Activated T-helper 1 cell treated with Interleukin-2 at 50 U/mL for 16 hours (primary cell): Measurements from ENCODE around the gene EGFLAM.
A peak's percentile ranks its signal among the peaks of the same experiment; 100 is the strongest.
"Not testable (repeated sequence)": the region's sequence is repeated elsewhere in the genome, so short reads cannot be mapped to it uniquely, and the experiment has no call there.

ENCODE experiments used
- DNase-seq: peaks from one replicate; pipeline ENCODE4 v3.0.0-alpha.2; 2020; ENCODE audit warnings: low read depth

The EGFLAM gene

DNA sequence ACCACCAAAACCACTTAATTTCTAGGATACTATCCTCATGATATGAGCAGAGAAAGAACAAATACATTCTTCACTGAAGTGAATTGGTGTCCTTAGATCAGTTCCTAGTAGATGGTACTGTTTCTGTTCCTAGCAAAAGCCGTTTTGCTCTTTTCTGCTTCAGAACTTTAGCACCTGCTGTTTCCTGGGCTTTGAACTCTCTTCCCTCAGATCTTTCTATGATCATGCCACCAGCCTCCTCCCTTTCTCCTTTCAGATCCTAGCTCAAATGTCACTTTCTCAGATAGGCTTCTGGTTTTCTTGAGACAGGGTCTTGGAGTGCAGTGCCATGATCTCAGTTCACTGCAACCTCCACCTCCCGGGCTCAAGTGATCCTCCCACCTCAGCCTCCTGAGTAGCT is 118.0 kb downstream of the EGFLAM start:
- no peak for DNase-seq

DNA sequence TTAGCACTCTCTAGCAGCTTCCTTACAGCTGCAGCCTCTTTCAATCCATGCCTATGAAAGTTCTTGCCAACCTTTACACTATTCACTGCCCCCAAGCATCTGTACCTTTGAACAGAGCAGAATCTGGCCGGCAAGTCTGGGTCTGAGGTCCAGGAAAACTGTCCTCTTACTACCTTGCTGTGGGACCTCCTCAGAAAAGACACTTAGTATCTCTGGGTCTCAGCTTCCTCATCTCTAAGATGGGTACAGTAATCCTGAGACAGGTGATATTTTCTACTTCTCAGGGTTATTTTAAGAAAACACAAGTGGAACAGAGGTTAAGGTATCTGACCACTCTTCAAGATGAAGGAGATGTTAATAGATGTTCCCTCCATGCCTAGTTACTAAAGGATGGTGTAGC is 120.2 kb downstream of the EGFLAM start:
- no peak for DNase-seq

DNA sequence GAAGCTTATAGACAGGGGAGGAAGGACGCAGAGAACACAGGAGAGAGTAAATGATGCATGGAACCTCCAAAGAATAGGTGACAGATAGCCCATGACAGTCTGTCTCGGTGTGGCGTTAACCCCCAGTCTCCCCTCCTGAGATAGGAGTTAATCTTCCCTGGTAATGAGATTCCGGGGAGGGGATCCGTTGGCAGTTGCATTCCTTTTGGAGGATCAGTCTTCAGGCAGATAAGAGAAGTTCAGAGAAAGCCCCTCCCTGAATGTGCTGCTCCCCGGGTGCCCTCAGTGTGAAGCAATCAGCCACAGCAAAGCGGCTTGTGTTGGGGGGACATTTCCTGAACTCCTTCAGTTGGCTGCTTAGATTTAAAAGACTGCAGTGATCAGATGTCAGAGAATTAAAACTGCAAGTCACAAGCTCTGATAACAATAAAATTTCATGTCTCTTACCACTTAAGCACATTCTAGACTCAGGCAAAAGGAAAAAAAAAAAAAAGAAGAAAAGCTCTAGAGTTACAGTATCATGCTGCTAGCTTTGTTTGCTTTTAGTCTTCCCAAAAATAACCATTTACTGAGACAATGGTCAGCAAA is 121.1 kb downstream of the EGFLAM start:
- no peak for DNase-seq

DNA sequence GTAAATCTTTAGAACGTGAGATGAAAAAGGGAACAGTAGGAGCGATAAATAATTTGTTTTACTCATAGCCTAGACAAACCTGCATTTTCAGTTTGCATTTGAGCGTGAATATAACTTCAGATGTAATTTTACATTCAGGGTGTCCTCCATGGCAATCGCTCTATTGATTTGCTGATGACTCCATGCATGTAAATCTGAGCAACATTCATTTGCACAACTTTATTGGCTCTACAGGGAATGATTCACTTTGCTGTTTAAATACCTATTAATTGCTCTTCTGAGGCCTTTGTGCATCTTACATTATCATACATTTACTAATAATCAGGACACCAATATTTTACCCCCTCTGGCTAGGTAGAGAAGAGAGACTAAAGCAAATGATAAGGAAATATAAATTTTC is 122.2 kb downstream of the EGFLAM start:
- DNase-seq, result no peak

DNA sequence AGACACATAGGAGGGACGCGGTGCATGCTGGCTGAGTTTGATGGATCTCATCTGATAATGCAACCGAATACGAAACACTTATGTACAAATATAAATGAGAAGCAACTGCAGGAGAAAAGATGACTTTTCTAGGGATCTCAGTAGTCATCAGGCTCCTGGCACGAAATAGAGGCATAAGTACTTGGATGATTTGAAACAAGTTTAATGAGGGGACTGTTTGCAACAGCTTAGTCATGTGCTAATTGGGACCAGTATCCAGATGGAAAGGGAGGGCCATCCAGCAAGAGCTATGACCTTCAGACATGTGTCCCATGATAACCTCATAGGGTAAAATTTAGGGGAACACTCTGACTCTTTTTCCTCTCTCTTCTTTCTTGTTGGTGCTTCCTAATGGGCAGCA is 123.0 kb downstream of the EGFLAM start:
- no peak for DNase-seq

DNA sequence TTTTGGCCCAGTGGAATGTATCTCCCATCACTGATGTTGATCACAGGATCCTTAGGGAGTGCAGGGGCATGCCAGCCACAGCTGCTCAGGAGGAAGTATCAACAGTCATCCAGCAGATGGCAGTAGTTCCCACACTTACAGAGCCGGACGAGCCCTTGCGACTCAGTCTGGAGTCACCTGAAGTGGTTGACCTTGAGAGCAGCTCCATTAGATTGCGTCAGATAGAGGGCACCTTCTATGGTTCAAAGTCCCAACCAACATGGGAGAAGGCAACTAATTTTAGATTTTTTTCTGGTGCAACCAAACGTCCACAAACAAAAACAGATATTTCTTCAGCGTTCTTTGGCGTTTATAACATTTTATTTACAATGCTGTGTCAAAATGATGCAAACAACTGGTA is 124.5 kb downstream of the EGFLAM start:
- DNase-seq, result peak; percentile 5

DNA sequence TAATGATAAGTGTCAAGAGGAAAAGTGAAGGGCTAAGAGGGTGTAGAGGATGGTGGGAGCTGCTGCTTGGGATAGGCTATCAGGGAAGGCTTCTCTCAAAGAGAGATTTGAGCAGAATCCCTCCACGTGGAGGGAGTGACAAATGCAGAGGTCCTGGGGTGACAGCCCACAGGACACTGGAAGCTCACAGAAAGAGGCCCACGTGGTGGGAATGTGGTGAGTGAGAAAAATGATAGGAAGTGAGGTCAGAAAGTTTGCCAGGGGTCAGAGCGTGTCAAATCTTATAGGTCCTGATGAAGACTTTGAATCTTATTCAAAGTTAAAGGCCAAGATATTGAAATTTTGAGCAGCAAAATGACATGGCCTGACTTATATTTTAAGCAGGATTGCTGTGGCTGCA is 125.3 kb downstream of the EGFLAM start:
- no peak for DNase-seq

DNA sequence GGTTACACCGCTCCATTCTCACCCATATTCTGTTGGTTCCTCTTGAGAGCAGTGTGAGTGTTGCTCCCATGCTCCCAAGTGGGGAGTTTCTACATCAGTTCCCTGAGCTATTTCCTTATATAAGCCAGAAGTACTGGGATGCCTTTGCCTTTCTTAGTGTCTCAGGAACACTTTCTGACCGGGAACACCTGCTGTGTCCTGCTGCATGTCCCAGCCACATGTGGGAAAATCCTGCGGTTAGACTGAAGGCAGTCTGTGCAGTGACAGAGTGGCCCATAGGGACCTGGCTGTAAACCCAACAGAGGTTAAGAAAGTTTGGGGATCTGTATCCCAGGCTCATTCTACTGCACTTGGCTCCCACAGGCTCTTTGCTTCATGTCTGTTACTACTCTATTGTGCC is 126.0 kb downstream of the EGFLAM start:
- no peak for DNase-seq

DNA sequence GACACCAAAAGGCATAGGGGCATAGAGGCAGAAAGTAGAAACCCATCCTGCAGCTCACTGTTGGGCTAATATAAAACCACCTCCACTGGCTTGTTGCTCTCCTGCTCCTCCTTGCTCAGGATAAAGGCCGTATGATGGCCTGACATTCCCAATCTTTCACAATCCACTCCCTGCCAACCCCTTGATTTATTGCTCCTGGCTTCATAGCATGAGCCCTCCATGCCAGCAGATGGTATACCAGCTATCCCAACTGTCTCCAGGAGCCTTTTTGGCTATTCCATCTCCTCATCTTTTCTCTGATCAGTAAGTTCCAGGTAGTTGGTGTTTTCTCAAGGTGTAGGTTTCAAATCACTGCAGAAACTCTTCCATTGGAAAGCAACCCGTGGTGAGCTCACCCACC is 128.8 kb downstream of the EGFLAM start:
- no peak for DNase-seq

DNA sequence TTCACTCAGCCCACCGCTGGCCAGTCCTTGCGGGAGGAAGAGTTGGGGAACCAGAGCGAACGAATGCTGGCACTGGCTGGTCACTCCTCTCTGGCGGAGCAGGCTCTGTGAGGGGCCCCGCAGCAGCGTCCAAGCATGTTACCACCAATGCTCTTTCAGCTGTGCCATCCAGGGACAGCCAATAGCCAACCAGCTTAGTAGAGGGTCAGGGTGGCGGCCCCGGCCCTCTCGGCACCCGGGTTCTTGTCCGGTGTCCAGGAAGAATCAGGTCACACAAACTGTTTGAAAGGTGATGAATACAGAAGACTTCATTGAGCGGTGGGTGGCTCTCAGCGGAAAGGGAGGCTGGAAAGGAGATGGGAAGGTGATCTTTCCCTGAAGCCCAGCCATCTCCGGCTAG is 135.3 kb downstream of the EGFLAM start:
- no peak for DNase-seq

DNA sequence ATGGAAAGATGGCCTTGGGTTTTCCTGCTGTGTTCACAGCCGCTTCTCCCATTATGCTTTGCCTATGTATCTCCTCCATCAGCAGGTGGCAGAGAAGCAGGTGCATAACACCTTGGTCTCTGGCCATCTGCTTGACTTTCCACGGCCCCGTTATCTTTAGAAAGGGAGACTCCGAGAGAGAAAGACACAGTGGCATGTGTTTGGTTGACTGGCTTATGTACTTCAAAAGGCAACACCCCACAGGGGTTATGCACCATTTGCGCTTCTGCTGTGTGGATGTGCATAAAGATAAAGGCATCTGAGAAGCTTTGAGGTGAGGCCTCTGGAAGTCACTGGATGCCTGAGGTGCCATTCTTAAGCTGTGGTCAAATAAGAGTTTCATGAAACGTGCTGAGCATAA is 138.4 kb downstream of the EGFLAM start:
- no peak for DNase-seq

DNA sequence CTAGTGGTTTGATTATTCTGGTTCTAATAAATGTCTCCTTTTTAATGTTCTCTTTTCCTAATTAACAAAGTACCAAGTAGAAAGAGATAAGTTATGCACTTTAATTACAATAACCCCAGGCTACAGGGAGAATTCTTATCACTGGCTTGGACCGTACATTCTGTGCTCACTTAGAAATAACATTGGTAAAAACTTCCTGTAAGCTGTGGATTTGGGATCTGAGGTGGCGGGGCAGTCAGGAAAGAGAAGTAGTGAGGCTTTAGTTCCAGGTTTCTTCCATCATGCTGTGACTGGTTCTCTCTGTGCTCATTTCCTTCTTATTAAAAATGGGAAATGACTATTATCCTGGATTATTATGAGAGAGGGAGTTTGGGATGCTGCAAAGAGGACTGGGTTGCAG is 142.0 kb downstream of the EGFLAM start:
- DNase-seq, result no peak

DNA sequence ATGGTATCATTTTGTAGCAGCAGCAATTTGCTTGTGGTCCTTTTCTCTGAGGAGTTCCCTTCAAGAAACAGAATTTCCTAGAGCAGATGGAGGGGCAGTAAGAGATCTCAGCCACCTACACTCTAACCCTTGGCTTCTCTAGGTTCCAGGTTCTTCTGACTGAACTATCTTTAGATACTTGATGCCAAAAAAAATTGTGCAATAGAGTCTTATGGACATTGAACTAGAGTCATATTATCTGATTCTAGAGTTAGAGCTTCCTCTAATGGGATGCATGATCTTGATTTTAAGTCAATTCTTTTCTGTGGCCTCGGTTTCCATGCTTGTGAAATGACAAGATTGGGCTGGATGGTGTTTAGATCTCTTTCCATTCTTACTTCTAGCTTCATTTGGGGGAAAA is 142.8 kb downstream of the EGFLAM start:
- no peak for DNase-seq

DNA sequence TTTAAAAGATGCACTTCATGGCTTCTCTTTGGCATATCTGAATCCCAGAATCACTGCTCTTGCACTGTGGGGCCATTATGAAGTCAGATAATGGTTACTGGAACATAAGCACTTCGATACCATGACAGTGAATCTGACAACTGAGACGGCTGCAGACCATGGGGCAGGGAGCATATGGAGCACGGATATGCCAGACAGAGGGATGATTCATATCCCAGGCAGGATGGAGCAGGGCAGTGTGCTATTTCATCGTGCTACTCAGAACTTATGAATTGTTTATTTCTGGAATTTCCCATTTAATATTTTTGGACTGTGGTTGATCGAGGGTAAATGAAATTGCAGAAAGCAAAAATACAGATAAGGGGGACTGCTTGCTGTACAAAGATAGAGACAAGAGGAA is 145.0 kb downstream of the EGFLAM start:
- no peak for DNase-seq

DNA sequence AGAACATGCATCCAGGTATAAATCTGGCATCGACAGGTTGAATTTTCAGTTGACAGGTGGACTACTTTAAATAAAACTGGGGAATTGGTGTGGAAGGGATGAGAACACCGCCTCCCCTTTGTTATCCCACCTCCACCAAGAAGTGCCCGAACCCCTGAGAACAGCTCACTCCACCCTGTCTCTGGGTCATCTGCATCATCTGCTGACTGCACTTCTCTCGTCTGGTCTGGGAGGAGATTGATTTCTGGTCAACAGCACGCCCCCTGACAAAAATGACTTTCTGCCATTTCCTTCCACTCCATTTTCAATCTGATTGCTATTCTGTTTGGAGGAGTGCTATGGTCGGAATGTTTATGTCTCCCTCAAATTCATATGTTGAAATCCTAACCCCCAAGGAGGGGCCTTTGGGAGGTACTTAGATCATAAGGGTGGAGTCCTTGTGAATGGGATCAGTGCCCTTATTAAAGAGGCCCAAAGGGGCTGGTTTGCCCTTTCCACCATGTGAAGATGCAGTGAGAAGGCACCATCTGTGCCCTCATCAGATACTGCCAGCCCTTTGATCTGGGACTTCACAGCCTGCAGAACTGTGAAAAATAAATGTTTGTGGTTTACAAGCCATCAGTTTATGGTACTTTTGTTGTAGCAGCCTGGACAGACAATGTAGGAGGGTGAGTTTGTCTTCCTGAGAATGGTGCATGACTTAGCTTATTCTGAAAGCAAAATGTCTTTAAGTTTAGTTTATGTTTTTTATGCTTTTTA is 145.7 kb downstream of the EGFLAM start:
- DNase-seq, result no peak

DNA sequence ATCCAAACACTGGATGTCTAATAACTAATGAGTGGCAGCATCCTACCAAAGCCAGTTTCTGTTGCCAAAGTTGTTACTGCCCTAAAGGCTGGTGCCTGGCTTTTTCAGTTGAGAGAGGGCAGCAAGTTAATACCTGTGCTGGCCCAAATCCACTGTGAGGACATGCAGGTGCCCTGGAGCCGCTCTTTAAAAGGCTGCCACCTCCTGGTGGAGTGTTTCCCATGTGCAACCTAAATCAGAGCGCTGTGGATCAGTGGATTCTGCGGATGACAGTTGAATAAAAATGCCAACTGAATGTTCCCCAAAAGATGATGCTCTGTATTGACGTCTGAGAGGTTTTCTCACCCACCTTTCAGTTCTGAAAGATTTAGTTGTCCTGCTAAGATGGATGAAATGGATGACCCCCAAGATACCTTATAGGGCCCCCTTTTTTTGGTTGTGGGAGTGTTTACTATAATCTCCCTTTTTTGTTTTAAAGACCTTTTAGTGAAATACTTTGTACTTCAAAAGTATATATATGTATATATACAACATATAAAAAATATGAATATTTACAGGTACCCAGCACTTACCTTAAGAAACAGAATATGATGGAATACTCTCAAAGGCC is 146.4 kb downstream of the EGFLAM start:
- no peak for DNase-seq

DNA sequence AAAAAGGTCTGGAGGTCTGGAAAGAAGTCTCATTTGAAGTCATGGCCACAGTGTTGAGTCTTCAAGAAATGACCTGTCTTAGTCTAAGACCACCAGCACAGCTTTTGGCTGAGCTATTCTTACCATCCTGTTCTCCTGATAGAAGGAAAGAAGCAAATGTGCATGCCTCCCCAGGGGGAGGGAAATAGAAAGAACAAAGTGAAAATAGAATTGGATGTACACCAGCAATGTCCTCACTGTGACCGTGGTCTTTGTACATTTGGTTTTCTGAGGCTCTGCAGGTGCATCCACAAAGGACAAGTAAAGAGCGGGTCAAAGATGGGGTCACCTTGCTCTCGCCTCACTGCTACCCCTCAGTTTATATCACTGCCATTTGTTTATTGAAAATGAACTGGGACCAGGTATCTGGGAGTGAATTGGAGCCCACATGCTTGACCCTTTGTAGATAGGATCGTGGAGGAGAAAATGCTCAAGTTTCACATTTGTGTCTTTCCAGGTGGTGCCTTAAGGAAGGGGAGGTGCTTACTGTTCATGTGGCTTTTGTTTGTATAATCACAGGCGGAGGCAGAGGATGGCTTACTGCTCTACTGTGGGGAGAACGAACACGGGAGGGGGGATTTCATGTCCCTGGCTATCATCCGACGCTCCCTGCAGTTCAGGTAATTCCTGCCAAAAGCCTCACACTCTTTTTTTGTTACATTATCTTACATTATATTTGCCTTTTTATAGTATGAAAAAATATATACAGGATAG is 150.3 kb downstream of the EGFLAM start:
- no peak for DNase-seq

DNA sequence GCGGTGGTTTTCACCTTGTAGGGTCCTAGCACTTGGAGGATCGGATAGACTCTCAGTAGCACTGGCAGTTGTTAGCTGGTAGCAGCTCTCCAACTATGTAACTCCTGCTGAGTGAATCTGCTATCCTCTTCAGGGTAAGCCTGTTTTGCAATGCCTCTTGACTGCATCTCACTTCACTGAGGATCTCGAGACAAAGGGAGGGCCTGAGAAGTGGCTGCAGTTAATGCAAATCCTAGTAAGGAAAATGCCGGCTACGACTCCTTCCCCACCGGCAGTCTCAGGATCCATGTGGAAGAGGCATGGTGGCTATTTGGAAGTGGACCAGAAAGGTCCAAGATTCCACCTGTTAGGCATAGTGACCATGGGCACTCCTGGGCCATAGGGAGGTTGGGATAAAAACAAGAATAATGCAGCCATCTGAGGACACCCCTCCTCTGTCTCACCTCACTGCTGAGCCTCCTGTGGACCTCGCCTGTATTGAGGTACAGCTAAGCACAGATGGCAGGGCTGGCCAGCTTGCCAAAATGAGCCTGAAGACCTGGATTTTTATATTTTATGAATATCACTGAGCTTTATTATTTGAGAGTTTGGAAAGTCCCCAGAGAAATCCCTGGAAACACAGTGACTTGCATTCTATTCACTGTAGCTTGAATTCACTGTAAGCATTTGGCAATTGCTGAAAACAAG is 152.1 kb downstream of the EGFLAM start:
- no peak for DNase-seq

DNA sequence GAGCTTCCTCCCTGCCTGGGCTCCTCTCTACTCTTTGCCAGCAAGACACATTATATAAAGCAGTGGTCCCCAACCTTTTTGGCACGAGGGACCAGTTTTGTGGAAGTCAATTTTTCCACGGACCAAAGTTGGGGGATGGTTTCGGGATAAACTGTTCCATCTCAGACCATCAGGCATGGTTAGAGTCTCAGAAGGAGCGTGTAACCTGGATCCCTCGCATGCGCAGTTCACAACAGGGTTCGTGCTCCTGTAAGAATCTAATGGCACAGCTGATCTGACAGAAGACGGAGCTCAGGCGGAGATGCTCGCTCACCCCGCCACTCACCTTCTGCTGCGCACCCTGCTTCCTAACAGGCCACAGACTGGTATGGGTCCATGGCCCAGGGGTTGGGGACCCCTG is 155.3 kb downstream of the EGFLAM start:
- no peak for DNase-seq

DNA sequence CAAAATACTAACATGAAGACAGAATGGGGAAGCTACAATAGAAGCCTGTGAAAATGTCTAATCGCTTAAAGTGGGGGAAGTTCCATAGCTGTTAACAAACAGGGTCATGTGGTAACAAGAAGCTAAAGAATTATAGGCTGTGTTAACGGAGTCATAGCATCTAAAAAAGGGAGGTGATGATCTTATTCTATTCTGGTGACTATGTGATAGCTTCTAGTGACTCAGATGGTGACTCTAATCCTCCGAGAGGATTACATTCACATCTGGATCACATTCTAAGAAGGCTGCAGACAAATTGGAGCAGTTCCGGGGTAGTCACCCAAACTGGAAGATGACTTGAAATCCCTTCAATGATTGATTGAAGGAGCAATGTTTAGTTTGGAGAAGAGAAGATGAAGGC is 156.0 kb downstream of the EGFLAM start:
- no peak for DNase-seq

DNA sequence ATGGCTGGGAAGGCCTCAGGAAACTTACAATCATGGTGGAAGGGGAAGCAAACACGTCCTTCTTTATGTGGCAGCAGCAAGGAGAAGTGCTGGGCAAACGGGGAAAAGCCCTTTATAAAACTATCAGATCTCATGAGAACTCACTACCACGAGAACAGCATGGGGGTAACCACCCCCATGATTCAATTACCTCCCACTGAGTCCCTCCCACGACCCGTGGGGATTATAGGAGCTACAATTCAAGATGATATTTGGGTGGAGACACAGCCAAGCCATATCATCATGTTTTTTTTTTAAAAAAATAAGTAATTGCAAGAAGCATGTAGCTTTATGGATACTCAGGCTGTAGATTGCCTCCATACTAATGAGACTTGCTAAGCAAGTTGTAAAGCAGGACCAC is 157.4 kb downstream of the EGFLAM start:
- DNase-seq, result not testable (repeated sequence)

DNA sequence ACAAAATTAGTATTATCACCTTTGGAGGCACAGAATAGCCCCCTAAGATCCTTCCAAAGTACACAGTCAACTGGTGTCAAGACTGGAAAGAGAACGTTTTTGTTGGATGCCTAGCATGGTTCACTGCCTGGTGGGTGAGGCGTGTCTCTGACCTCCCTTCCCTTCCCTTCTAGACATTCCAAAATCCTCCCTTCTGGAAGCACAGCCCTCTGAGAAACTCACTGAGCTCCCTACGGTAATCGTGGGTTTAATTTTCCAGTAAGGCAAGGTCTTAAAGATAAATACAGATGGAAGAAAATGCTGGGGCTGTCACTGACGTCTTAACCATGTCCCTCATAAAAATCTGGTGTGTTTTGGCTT is 159.3 kb downstream of the EGFLAM start:
- no peak for DNase-seq

DNA sequence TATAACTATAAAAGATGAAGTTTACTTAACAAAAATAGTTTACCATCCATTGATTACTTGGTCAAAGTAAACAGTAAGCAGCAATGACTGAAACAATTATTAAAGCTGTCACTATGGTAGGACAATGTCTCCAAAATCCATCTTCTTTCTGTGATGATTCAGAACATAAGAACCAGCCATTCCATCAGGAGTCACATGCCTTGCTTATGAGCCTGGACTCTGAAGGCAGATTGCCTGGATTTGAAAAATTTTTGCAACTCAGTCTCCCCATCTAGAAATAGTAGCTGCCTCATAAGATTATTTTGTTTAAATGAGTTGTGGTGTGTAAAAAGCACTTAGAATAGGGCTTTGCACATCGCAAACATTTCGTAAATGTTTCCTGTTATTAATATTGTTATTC is 161.9 kb downstream of the EGFLAM start:
- no peak for DNase-seq
